NT2/D1 (cell line): ENCODE data around the gene AGPS.

Source experiments
- SUZ12 ChIP-seq: IDR thresholded peaks from 2 replicates; pipeline ENCODE4 v1.6.1; 2011; ENCODE audit not compliant: insufficient read length, insufficient read depth; ENCODE audit errors: extremely low read depth
- YY1 ChIP-seq: IDR thresholded peaks from 2 replicates; pipeline ENCODE4 v1.6.1; 2011; ENCODE audit not compliant: insufficient read length, insufficient read depth
- ZNF274 ChIP-seq: IDR thresholded peaks from 2 replicates; pipeline ENCODE4 v1.6.1; 2011; ENCODE audit warnings: mild to moderate bottlenecking, low read depth, low read length

DNA sequence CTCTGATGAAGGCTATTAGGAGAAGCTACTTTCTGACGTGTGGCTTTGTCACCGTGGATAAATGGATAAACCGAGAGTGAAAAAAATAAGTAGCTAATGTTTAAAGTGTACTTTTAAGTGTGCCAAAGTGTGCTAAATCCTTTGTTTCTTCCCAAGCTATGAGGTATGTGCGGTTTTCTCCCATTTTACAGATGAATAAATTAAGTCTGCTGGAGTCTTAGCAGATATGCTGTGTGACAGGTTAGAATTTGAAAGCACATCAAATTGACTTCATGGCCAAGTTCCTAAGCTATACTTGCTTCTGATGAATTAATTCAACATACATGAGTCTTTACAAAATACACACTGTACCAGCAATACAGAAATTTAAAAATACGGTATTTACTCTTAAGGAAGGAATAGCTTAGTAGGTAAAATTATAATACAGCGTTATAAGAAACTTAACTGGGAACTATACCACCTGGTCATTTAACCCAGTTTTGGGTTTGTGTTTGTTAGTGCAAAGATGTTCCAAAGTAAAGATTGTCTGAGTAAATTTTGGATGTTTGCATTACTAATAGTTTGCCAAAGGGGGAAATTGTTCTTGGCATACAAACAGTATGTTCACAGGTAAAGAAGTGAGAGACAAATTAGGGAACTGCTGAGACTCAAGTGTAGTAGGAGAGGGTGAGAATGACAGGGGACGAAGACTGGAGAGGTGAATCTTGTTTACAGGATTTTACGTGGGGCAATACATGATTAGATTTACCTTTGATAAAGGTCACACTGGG is 1.4 kb downstream of the AGPS start:
- no peak for TF ChIP-seq YY1
- no peak for TF ChIP-seq ZNF274
- no peak for TF ChIP-seq SUZ12
